GM12891 (cell line): ENCODE results near the gene ZNF700.
"Not testable (repeated sequence)": the region's sequence is repeated elsewhere in the genome, so short reads cannot be mapped to it uniquely, and the experiment has no call there.

Experiments used
- PAX5 ChIP-seq: IDR thresholded peaks from 2 replicates; pipeline ENCODE4 v1.6.1; 2011; ENCODE audit warnings: low read length, moderate library complexity, mild to moderate bottlenecking; ENCODE audit not compliant: insufficient read depth, severe bottlenecking
- POLR2A ChIP-seq: IDR thresholded peaks from 2 replicates; pipeline ENCODE4 v1.6.1; 2011; ENCODE audit warnings: low read depth, low read length, control low read depth
- POLR2AphosphoS5 ChIP-seq: IDR thresholded peaks from 2 replicates; pipeline ENCODE4 v1.6.1; 2011; ENCODE audit warnings: low read depth, low read length, control low read depth
- POU2F2 ChIP-seq: IDR thresholded peaks from 2 replicates; pipeline ENCODE4 v1.6.1; 2011; ENCODE audit warnings: low read depth, mild to moderate bottlenecking, control low read depth, low read length, moderate library complexity
- SPI1 ChIP-seq: IDR thresholded peaks from 2 replicates; pipeline ENCODE4 v1.6.1; 2011; ENCODE audit warnings: low read depth, low read length, control low read depth
- TAF1 ChIP-seq: IDR thresholded peaks from 2 replicates; pipeline ENCODE4 v1.6.1; 2011; ENCODE audit warnings: low read depth, low read length, control low read depth

GRCh38 chr19:11925651-11926187 is 812 bp downstream of the ZNF700 start:
- not testable (repeated sequence) for TF ChIP-seq TAF1, POU2F2, POLR2AphosphoS5, POLR2A, SPI1, PAX5
